Fibroblast of lung (primary cell): ENCODE data around the gene HSPA4.

Experiments
- EZH2 ChIP-seq: IDR thresholded peaks from 2 replicates; pipeline ENCODE4 v1.5.1; 2012; ENCODE audit warnings: low read length, control low read depth, mild to moderate bottlenecking; ENCODE audit errors: missing control alignments
- TF ChIP-seq, protein P1 (sequence below), 2 donors: IDR thresholded peaks in 1 of 2; conservative IDR thresholded peaks in 1 of 2; 1 replicate in 1 of 2; 2 replicates in 1 of 2; pipeline ENCODE4 v1.5.1; 2011 to 2012; ENCODE audit warnings: low read length in 2 of 2, control low read depth in 1 of 2, inconsistent platforms in 1 of 2, low read depth in 1 of 2, mild to moderate bottlenecking in 1 of 2

DNA sequence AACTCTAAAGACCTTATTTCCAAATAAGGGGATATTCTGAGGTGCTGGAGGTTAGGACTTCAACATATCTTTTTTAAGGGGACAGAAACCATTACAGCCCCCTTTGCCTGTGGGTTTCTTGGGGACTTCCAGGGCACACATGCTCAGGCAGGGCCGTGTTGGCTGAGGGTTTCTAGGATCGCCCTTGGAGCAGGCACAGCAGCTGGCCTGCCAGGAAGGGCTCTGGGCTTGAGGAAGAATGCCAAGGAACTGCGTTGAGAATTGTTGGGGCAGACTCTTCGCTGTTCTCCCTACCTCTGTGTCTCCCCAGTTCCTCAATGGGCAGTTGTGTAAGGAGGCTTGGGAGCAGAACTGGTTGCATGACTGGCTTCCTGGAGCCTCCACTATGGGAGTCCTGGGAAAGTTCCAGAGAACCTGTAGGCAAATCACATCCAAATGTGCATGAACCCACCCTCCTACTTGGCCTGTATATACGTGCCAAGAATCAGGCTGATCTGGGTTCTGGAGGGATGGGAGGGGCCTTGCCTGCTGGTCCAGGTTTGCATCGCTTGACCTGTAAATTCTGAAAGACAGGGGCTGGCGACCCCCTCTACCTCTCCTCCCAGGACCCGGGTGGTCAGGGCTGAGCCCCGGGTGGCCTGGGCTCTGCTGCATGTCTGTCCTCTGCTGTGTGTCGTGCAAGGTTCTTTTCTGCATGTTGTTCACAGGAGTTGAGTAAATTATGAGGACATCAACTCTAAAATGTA lies 65.5 kb downstream of the HSPA4 start:
- TF ChIP-seq, protein P1, sequence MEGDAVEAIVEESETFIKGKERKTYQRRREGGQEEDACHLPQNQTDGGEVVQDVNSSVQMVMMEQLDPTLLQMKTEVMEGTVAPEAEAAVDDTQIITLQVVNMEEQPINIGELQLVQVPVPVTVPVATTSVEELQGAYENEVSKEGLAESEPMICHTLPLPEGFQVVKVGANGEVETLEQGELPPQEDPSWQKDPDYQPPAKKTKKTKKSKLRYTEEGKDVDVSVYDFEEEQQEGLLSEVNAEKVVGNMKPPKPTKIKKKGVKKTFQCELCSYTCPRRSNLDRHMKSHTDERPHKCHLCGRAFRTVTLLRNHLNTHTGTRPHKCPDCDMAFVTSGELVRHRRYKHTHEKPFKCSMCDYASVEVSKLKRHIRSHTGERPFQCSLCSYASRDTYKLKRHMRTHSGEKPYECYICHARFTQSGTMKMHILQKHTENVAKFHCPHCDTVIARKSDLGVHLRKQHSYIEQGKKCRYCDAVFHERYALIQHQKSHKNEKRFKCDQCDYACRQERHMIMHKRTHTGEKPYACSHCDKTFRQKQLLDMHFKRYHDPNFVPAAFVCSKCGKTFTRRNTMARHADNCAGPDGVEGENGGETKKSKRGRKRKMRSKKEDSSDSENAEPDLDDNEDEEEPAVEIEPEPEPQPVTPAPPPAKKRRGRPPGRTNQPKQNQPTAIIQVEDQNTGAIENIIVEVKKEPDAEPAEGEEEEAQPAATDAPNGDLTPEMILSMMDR (conservative IDR thresholded peaks at IDR 0.05 in 1 of 2, IDR thresholded peaks at IDR 0.05 in 1 of 2; ENCODE audit: low read depth in 1 of 2, low read length in 2 of 2): no peak
- no peak for TF ChIP-seq EZH2
